WTC11 (cell line): ENCODE results near the gene CUTA. TPM values are rescaled to one million over a fixed set of nuclear protein-coding genes. Genes with fewer than 3 reads are reported as not detected.

Experiments used
- ATAC-seq: fragments of 200-7000 bp; cut with Tn5 transposase; 2 replicates; pipeline ENCODE4 v1.10.0; 2021; ENCODE audit warnings: mild to moderate bottlenecking, moderate library complexity
- CTCF ChIA-PET: fragments of 300-600 bp; sonication (Branson Sonifier 250); formaldehyde crosslinking; loops from one replicate; lab custom pipeline; 2021; ENCODE audit warnings: antibody characterized with exemption; lab: Charles Lee
- POLR2A ChIA-PET: fragments of 350-600 bp; sonication (Branson Sonifier 250); formaldehyde crosslinking; loops from one replicate; lab custom pipeline; 2021; ENCODE audit warnings: antibody characterized with exemption; lab: Charles Lee
- DNase-seq: peaks from one replicate; pipeline ENCODE4 v3.0.0; 2021; ENCODE audit warnings: low spot score
- H3K27ac Mint-ChIP-seq: 2 replicates; pipeline ENCODE4 v1.8.0; 2021; ENCODE audit warnings: mixed read lengths
- H3K27me3 Mint-ChIP-seq: 2 replicates; pipeline ENCODE4 v1.8.0; 2021; ENCODE audit warnings: low read depth, mild to moderate bottlenecking, moderate library complexity, mixed read lengths
- H3K36me3 Mint-ChIP-seq: 2 replicates; pipeline ENCODE4 v1.8.0; 2021; ENCODE audit warnings: mixed read lengths
- H3K4me1 Mint-ChIP-seq: 2 replicates; pipeline ENCODE4 v1.8.0; 2022; ENCODE audit warnings: mixed read lengths
- H3K4me3 Mint-ChIP-seq: 2 replicates; pipeline ENCODE4 v1.8.0; 2021; ENCODE audit warnings: mild to moderate bottlenecking, moderate library complexity, mixed read lengths
- H3K9me3 Mint-ChIP-seq: 2 replicates; pipeline ENCODE4 v1.8.0; 2021; ENCODE audit warnings: mixed read lengths
- EMX1 ChIP-seq: fragments of 250-450 bp; sonication (Bioruptor Pico); IDR thresholded peaks from 2 replicates; pipeline ENCODE4 v1.8.0; 2021; ENCODE audit warnings: mild to moderate bottlenecking
- FOXP1 ChIP-seq: sonication (generic); formaldehyde crosslinking; IDR thresholded peaks from 2 replicates; pipeline ENCODE4 v1.8.0; 2022; ENCODE audit warnings: missing genetic modification reagents, mild to moderate bottlenecking, moderate library complexity, borderline replicate concordance
- GABPB1 ChIP-seq: sonication (generic); formaldehyde crosslinking; IDR thresholded peaks from 2 replicates; pipeline ENCODE4 v1.8.1; 2023; ENCODE audit warnings: mild to moderate bottlenecking, missing genetic modification reagents
- GRHL2 ChIP-seq: fragments of 250-450 bp; sonication (Bioruptor Pico); IDR thresholded peaks from 2 replicates; pipeline ENCODE4 v1.8.0; 2022; ENCODE audit warnings: mild to moderate bottlenecking, moderate library complexity; ENCODE audit not compliant: insufficient replicate concordance, severe bottlenecking
- GTF2I ChIP-seq: fragments of 250-450 bp; sonication (Bioruptor Pico); conservative IDR thresholded peaks from 2 replicates; pipeline ENCODE4 v1.4.0; 2021; ENCODE audit warnings: mild to moderate bottlenecking
- IRF2 ChIP-seq: sonication (generic); formaldehyde crosslinking; IDR thresholded peaks from 2 replicates; pipeline ENCODE4 v1.8.0; 2022; ENCODE audit warnings: low read depth, missing genetic modification reagents, borderline replicate concordance
- NFATC4 ChIP-seq: fragments of 250-450 bp; sonication (Bioruptor Pico); IDR thresholded peaks from 2 replicates; pipeline ENCODE4 v1.9.0; 2021; ENCODE audit warnings: mild to moderate bottlenecking
- NFE2L1 ChIP-seq: sonication (generic); formaldehyde crosslinking; IDR thresholded peaks from 2 replicates; pipeline ENCODE4 v1.8.1; 2023; ENCODE audit warnings: missing genetic modification reagents
- NR3C1 ChIP-seq: sonication (generic); formaldehyde crosslinking; conservative IDR thresholded peaks from 2 replicates; pipeline ENCODE4 v1.8.1; 2023; ENCODE audit warnings: low read depth, mild to moderate bottlenecking, missing genetic modification reagents
- SP1 ChIP-seq: sonication (generic); formaldehyde crosslinking; conservative IDR thresholded peaks from 2 replicates; pipeline ENCODE4 v1.8.1; 2022; ENCODE audit warnings: missing genetic modification reagents
- ZNF121 ChIP-seq: sonication (generic); formaldehyde crosslinking; IDR thresholded peaks from 2 replicates; pipeline ENCODE4 v1.8.0; 2023; ENCODE audit warnings: missing genetic modification reagents
- ZNF232 ChIP-seq: sonication (generic); formaldehyde crosslinking; IDR thresholded peaks from 2 replicates; pipeline ENCODE4 v1.8.0; 2022; ENCODE audit warnings: mild to moderate bottlenecking, missing genetic modification reagents
- ZNF317 ChIP-seq: sonication (generic); formaldehyde crosslinking; IDR thresholded peaks from 2 replicates; pipeline ENCODE4 v1.8.1; 2023; ENCODE audit warnings: low read depth, mild to moderate bottlenecking, moderate library complexity, missing genetic modification reagents, borderline replicate concordance
- ZNF416 ChIP-seq: fragments of 250-450 bp; sonication (Bioruptor Pico); IDR thresholded peaks from 2 replicates; pipeline ENCODE4 v1.9.0; 2021; ENCODE audit warnings: mild to moderate bottlenecking, inconsistent platforms
- total RNA-seq: library from RNA; stranded (reverse); gene quantifications from 3 replicates; pipeline ENCODE4 v1.2.3, GENCODE V29; 2021
- TF ChIP-seq, protein P1 (sequence below): sonication (generic); formaldehyde crosslinking; IDR thresholded peaks from 2 replicates; pipeline ENCODE4 v1.8.1; 2023; ENCODE audit warnings: mild to moderate bottlenecking, missing genetic modification reagents, moderate library complexity
- TF ChIP-seq, protein P2 (sequence below): sonication (generic); formaldehyde crosslinking; IDR thresholded peaks from 2 replicates; pipeline ENCODE4 v1.8.1; 2023; ENCODE audit warnings: mild to moderate bottlenecking, missing genetic modification reagents
- TF ChIP-seq, protein P3 (sequence below): sonication (generic); formaldehyde crosslinking; conservative IDR thresholded peaks from 2 replicates; pipeline ENCODE4 v1.8.1; 2022; ENCODE audit warnings: mild to moderate bottlenecking, missing genetic modification reagents
- TF ChIP-seq, protein P4 (sequence below): fragments of 200-600 bp; IDR thresholded peaks from 2 replicates; pipeline ENCODE4 v1.8.0; 2022; ENCODE audit warnings: antibody characterized with exemption
- TF ChIP-seq, protein P5 (sequence below): sonication (generic); formaldehyde crosslinking; IDR thresholded peaks from 2 replicates; pipeline ENCODE4 v1.8.0; 2023; ENCODE audit warnings: mild to moderate bottlenecking, missing genetic modification reagents
- TF ChIP-seq, protein P6 (sequence below): fragments of 250-450 bp; sonication (Bioruptor Pico); IDR thresholded peaks from 2 replicates; pipeline ENCODE4 v1.8.0; 2021; ENCODE audit warnings: mild to moderate bottlenecking
- TF ChIP-seq, protein P7 (sequence below): sonication (generic); formaldehyde crosslinking; IDR thresholded peaks from 2 replicates; pipeline ENCODE4 v1.8.1; 2022; ENCODE audit warnings: missing genetic modification reagents, borderline replicate concordance
- TF ChIP-seq, protein P8 (sequence below): fragments of 250-450 bp; sonication (Bioruptor Pico); conservative IDR thresholded peaks from 2 replicates; pipeline ENCODE4 v1.9.0; 2021; ENCODE audit warnings: mild to moderate bottlenecking

The CUTA gene
- total RNA-seq, 1 experiment from 2014 or later, result 247 TPM

DNA sequence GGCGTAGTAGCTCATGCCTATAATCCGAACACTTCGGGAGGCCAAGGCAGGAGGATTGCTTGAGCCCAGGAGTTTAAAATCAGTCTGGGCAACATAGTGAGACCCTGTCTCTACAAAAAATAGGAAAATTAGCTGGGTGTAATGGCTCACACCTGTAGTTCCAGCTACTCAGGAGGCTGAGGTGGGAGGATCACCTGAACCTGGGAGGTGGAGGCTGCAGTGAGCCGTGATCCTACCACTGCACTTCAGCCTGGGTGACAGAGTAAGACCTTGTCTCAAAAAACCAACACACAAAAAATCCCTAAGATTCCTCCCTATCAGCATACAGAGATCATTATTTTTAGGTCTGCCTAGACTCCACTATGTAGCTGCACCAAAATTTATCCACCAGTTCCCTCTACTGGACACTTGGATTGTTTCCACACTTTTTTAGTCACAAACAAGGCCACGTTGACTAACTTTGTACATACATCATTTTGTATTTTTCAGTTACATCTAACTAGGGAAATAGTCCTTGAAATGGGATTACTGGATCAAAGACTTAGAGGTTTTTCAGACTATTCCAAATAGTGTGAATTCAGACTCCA is 10.7 kb downstream of the CUTA start (continued):
- no peak for TF ChIP-seq ZNF232
- TF ChIP-seq NFE2L1 (CRISPR knock-in tag), result no peak
- no peak for TF ChIP-seq NFATC4
- no peak for TF ChIP-seq ZNF121 (CRISPR knock-in tag)
- no peak for TF ChIP-seq GRHL2 (CRISPR knock-in tag)
- TF ChIP-seq, protein P1, sequence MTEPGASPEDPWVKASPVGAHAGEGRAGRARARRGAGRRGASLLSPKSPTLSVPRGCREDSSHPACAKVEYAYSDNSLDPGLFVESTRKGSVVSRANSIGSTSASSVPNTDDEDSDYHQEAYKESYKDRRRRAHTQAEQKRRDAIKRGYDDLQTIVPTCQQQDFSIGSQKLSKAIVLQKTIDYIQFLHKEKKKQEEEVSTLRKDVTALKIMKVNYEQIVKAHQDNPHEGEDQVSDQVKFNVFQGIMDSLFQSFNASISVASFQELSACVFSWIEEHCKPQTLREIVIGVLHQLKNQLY (CRISPR knock-in tag), result no peak
- TF ChIP-seq, protein P2, sequence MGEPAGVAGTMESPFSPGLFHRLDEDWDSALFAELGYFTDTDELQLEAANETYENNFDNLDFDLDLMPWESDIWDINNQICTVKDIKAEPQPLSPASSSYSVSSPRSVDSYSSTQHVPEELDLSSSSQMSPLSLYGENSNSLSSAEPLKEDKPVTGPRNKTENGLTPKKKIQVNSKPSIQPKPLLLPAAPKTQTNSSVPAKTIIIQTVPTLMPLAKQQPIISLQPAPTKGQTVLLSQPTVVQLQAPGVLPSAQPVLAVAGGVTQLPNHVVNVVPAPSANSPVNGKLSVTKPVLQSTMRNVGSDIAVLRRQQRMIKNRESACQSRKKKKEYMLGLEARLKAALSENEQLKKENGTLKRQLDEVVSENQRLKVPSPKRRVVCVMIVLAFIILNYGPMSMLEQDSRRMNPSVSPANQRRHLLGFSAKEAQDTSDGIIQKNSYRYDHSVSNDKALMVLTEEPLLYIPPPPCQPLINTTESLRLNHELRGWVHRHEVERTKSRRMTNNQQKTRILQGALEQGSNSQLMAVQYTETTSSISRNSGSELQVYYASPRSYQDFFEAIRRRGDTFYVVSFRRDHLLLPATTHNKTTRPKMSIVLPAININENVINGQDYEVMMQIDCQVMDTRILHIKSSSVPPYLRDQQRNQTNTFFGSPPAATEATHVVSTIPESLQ, result no peak

DNA sequence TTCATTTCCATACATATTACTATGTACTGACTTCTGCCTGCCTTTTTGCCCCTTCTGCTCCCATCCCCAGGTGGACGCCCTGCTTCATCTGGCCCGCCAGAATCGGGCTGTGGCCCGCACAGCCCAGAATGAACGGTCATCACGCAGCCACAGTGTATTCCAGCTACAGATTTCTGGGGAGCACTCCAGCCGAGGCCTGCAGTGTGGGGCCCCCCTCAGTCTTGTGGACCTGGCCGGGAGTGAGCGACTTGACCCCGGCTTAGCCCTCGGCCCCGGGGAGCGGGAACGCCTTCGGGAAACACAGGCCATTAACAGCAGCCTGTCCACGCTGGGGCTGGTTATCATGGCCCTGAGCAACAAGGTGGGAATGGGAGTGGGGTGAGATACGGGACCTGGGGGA is 11.8 kb downstream of the CUTA start:
- H3K27me3 Mint-ChIP-seq, result no peaks in the 10 kb centered on the region
- CTCF ChIA-PET, result no interaction called here
- no peak overlapping the region for H3K4me3 Mint-ChIP-seq
- peaks cover 7% of the 10 kb centered on the region for H3K4me1 Mint-ChIP-seq
- H3K9me3 Mint-ChIP-seq, result no peaks in the 10 kb centered on the region
- ATAC-seq (no peak), DNase-seq (no peak)
- H3K36me3 Mint-ChIP-seq, result peaks cover 55% of the 10 kb centered on the region
- POLR2A ChIA-PET, result no interaction called here
- no peak overlapping the region for H3K27ac Mint-ChIP-seq
- TF ChIP-seq, protein P3, sequence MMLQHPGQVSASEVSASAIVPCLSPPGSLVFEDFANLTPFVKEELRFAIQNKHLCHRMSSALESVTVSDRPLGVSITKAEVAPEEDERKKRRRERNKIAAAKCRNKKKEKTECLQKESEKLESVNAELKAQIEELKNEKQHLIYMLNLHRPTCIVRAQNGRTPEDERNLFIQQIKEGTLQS (CRISPR knock-in tag), result no peak
- TF ChIP-seq, protein P4, sequence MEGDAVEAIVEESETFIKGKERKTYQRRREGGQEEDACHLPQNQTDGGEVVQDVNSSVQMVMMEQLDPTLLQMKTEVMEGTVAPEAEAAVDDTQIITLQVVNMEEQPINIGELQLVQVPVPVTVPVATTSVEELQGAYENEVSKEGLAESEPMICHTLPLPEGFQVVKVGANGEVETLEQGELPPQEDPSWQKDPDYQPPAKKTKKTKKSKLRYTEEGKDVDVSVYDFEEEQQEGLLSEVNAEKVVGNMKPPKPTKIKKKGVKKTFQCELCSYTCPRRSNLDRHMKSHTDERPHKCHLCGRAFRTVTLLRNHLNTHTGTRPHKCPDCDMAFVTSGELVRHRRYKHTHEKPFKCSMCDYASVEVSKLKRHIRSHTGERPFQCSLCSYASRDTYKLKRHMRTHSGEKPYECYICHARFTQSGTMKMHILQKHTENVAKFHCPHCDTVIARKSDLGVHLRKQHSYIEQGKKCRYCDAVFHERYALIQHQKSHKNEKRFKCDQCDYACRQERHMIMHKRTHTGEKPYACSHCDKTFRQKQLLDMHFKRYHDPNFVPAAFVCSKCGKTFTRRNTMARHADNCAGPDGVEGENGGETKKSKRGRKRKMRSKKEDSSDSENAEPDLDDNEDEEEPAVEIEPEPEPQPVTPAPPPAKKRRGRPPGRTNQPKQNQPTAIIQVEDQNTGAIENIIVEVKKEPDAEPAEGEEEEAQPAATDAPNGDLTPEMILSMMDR, result no peak
- TF ChIP-seq GABPB1 (CRISPR knock-in tag), result no peak
- no peak for TF ChIP-seq ZNF416 (CRISPR knock-in tag)
- TF ChIP-seq GRHL2 (CRISPR knock-in tag), result no peak
- TF ChIP-seq FOXP1, result no peak
- TF ChIP-seq, protein P5, sequence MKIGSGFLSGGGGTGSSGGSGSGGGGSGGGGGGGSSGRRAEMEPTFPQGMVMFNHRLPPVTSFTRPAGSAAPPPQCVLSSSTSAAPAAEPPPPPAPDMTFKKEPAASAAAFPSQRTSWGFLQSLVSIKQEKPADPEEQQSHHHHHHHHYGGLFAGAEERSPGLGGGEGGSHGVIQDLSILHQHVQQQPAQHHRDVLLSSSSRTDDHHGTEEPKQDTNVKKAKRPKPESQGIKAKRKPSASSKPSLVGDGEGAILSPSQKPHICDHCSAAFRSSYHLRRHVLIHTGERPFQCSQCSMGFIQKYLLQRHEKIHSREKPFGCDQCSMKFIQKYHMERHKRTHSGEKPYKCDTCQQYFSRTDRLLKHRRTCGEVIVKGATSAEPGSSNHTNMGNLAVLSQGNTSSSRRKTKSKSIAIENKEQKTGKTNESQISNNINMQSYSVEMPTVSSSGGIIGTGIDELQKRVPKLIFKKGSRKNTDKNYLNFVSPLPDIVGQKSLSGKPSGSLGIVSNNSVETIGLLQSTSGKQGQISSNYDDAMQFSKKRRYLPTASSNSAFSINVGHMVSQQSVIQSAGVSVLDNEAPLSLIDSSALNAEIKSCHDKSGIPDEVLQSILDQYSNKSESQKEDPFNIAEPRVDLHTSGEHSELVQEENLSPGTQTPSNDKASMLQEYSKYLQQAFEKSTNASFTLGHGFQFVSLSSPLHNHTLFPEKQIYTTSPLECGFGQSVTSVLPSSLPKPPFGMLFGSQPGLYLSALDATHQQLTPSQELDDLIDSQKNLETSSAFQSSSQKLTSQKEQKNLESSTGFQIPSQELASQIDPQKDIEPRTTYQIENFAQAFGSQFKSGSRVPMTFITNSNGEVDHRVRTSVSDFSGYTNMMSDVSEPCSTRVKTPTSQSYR, result no peak
- TF ChIP-seq, protein P6, sequence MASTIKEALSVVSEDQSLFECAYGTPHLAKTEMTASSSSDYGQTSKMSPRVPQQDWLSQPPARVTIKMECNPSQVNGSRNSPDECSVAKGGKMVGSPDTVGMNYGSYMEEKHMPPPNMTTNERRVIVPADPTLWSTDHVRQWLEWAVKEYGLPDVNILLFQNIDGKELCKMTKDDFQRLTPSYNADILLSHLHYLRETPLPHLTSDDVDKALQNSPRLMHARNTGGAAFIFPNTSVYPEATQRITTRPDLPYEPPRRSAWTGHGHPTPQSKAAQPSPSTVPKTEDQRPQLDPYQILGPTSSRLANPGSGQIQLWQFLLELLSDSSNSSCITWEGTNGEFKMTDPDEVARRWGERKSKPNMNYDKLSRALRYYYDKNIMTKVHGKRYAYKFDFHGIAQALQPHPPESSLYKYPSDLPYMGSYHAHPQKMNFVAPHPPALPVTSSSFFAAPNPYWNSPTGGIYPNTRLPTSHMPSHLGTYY, result no peak
- TF ChIP-seq, protein P7, sequence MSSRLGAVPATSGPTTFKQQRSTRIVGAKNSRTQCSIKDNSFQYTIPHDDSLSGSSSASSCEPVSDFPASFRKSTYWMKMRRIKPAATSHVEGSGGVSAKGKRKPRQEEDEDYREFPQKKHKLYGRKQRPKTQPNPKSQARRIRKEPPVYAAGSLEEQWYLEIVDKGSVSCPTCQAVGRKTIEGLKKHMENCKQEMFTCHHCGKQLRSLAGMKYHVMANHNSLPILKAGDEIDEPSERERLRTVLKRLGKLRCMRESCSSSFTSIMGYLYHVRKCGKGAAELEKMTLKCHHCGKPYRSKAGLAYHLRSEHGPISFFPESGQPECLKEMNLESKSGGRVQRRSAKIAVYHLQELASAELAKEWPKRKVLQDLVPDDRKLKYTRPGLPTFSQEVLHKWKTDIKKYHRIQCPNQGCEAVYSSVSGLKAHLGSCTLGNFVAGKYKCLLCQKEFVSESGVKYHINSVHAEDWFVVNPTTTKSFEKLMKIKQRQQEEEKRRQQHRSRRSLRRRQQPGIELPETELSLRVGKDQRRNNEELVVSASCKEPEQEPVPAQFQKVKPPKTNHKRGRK (CRISPR knock-in tag), result no peak
- TF ChIP-seq ZNF317 (CRISPR knock-in tag), result no peak
- no peak for TF ChIP-seq SP1
- TF ChIP-seq IRF2, result no peak
- no peak for TF ChIP-seq GTF2I
- TF ChIP-seq EMX1, result no peak
- TF ChIP-seq NR3C1, result no peak
- TF ChIP-seq, protein P8, sequence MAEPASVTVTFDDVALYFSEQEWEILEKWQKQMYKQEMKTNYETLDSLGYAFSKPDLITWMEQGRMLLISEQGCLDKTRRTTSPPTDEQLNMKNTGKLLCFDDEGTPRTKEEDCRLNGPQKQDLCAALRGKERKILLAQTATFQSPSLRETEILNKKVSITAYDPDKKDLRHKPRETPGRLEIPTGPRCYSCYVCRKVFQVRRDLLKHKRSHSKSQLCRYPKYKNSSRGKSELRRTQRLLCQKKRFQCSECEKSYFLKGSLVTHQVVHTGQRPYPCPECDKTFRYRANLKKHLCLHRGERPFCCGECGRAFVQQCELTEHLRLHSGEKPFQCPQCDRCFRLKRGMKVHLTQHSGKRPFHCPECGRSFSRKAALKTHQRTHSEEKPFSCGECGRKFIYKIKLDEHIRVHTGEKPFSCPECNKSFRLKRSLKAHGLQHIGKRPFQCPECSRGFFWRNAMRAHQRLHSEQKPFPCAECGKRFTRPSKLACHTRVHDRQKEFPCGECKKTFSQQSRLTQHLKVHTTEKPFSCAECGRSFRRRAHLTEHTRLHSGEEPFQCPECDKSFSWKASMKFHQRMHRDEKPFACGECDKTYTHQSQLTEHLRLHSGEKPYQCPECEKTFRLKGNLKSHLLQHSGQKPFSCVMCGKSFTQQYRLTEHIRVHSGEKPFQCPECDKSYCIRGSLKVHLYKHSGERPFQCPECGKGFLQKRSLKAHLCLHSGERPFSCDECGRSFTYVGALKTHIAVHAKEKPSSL (CRISPR knock-in tag), result no peak
- TF ChIP-seq, all 79 proteins: peak for 0
